MG63 (cell line): ENCODE data around the gene MRPS2. TPM values are rescaled to one million over a fixed set of nuclear protein-coding genes. Genes with fewer than 3 reads are reported as not detected.

Experiments
- DNase-seq: peaks from one replicate; pipeline ENCODE4 v3.0.0-alpha.2; 2020
- H3K27me3 ChIP-seq: fragments of 250-450 bp; sonication (Bioruptor Pico); 2 replicates; pipeline ENCODE4 v1.5.1; 2020; ENCODE audit warnings: mild to moderate bottlenecking, moderate library complexity
- H3K36me3 ChIP-seq: fragments of 250-450 bp; sonication (Bioruptor Pico); 2 replicates; pipeline ENCODE4 v1.5.1; 2020; ENCODE audit warnings: mild to moderate bottlenecking, moderate library complexity
- H3K4me3 ChIP-seq: fragments of 250-450 bp; sonication (Bioruptor Pico); 2 replicates; pipeline ENCODE4 v1.5.1; 2020; ENCODE audit warnings: mild to moderate bottlenecking, moderate library complexity
- H3K9me3 ChIP-seq: fragments of 250-450 bp; sonication (Bioruptor Pico); 2 replicates; pipeline ENCODE4 v1.5.1; 2020; ENCODE audit warnings: mild to moderate bottlenecking, moderate library complexity
- total RNA-seq: library from RNA; depleted of rRNA; stranded (reverse); fragments of >200 nt; shearing (Covaris generic); gene quantifications from 2 replicates; pipeline ENCODE4 v1.2.3, GENCODE V29; 2014; ENCODE audit warnings: low replicate concordance; rRNA removed

Gene MRPS2
- total RNA-seq, 1 experiment from 2014 or later, result 24.1 TPM

GRCh38 chr9:135552021-135552697 lies 51.7 kb downstream of the MRPS2 start:
- no peaks in the 10 kb centered on the region for H3K36me3 ChIP-seq
- H3K27me3 ChIP-seq, result no peaks in the 10 kb centered on the region
- no peaks in the 10 kb centered on the region for H3K9me3 ChIP-seq
- H3K4me3 ChIP-seq, result no peak overlapping the region
- DNase-seq, result no peak

- Histone ChIP-seq H3K27me3 (no peaks in the 10 kb centered on the region), H3K9me3 (no peaks in the 10 kb centered on the region), H3K4me3 (no peak overlapping the region), H3K36me3 (no peaks in the 10 kb centered on the region)
- no peak for DNase-seq
These were observed 52.3 kb downstream of the MRPS2 start for GRCh38 chr9:135552698-135553171.

Other genes starting within 250 kb of the MRPS2 start
- 19.8 and 20.3 TPM in 2 replicates for gene PPP1R26, start 20.9 kb upstream of the MRPS2 start, total RNA-seq
- gene LCN1, start 20.8 kb downstream of the MRPS2 start, total RNA-seq, result not detected in 2 replicates
- not detected in 2 replicates for gene OBP2A, start 45.4 kb downstream of the MRPS2 start, total RNA-seq
- gene PAEP, start 61.1 kb downstream of the MRPS2 start, total RNA-seq, result not detected in 2 replicates
- gene GLT6D1, start 138.9 kb downstream of the MRPS2 start, total RNA-seq, result not detected in 2 replicates
- not detected in 2 replicates for gene LCN9, start 162.6 kb downstream of the MRPS2 start, total RNA-seq
- not detected in 2 replicates for gene SOHLH1, start 198.8 kb downstream of the MRPS2 start, total RNA-seq
- gene KCNT1, start 201.5 kb downstream of the MRPS2 start, total RNA-seq, result not detected in 2 replicates